HEK293T (cell line): Measurements from ENCODE around the gene SPACA5B.
"Not testable (repeated sequence)": the region's sequence is repeated elsewhere in the genome, so short reads cannot be mapped to it uniquely, and the experiment has no call there.

ENCODE experiments used
- CTCF ChIA-PET: fragments of 350-600 bp; formaldehyde crosslinking; extraction: SDS; loops from one replicate; lab custom pipeline; 2021; ENCODE audit warnings: antibody characterized with exemption, inconsistent platforms; lab: Yijun Ruan, JAX
- POLR2A ChIA-PET: fragments of 350-600 bp; formaldehyde crosslinking; extraction: SDS; loops from one replicate; lab custom pipeline; 2020; ENCODE audit warnings: antibody characterized with exemption, inconsistent platforms; lab: Yijun Ruan, JAX
- DNase-seq: peaks from one replicate; pipeline ENCODE4 v3.0.0; 2012; ENCODE audit warnings: mixed read lengths; ENCODE audit errors: extremely low spot score
- ARNT ChIP-seq: fragments of 450-650 bp; IDR thresholded peaks from 2 replicates; pipeline ENCODE4 v1.6.1; 2017; ENCODE audit warnings: mild to moderate bottlenecking
- BHLHE40 ChIP-seq: fragments of 450-650 bp; IDR thresholded peaks from 2 replicates; pipeline ENCODE4 v1.6.1; 2016; ENCODE audit warnings: mild to moderate bottlenecking, moderate library complexity, borderline replicate concordance
- ELF4 ChIP-seq: fragments of 450-650 bp; IDR thresholded peaks from 2 replicates; pipeline ENCODE4 v1.6.1; 2017; ENCODE audit warnings: antibody characterized with exemption
- FOXA1 ChIP-seq: fragments of 450-650 bp; IDR thresholded peaks from 2 replicates; pipeline ENCODE4 v1.6.1; 2016; ENCODE audit warnings: mild to moderate bottlenecking
- FOXK2 ChIP-seq: fragments of 450-650 bp; IDR thresholded peaks from 2 replicates; pipeline ENCODE4 v1.6.1; 2016; ENCODE audit warnings: mild to moderate bottlenecking
- FOXM1 ChIP-seq: fragments of 450-650 bp; IDR thresholded peaks from 2 replicates; pipeline ENCODE4 v1.6.1; 2017; ENCODE audit warnings: mild to moderate bottlenecking, borderline replicate concordance
- HDGF ChIP-seq: fragments of 450-650 bp; IDR thresholded peaks from 2 replicates; pipeline ENCODE4 v1.6.1; 2017; ENCODE audit warnings: antibody characterized with exemption, borderline replicate concordance
- L3MBTL2 ChIP-seq: fragments of 450-650 bp; conservative IDR thresholded peaks from 2 replicates; pipeline ENCODE4 v1.6.1; 2016; ENCODE audit warnings: mild to moderate bottlenecking
- LEF1 ChIP-seq: fragments of 450-650 bp; IDR thresholded peaks from 2 replicates; pipeline ENCODE4 v1.6.1; 2017; ENCODE audit warnings: mild to moderate bottlenecking, borderline replicate concordance
- NFRKB ChIP-seq: fragments of 450-650 bp; IDR thresholded peaks from 2 replicates; pipeline ENCODE4 v1.6.1; 2016; ENCODE audit warnings: mild to moderate bottlenecking, moderate library complexity
- PKNOX1 ChIP-seq: fragments of 450-650 bp; IDR thresholded peaks from 2 replicates; pipeline ENCODE4 v1.6.1; 2016
- SP1 ChIP-seq: fragments of 450-650 bp; IDR thresholded peaks from 2 replicates; pipeline ENCODE4 v1.6.1; 2017
- SUZ12 ChIP-seq: fragments of 450-650 bp; IDR thresholded peaks from 2 replicates; pipeline ENCODE4 v1.6.1; 2016; ENCODE audit warnings: mild to moderate bottlenecking
- TARDBP ChIP-seq: fragments of 450-650 bp; IDR thresholded peaks from 2 replicates; pipeline ENCODE4 v1.6.1; 2016
- ZNF384 ChIP-seq: fragments of 450-650 bp; IDR thresholded peaks from 2 replicates; pipeline ENCODE4 v1.6.1; 2016

Gene SPACA5B

GRCh38 chrX:48142697-48143096 is 12.3 kb downstream of the SPACA5B start:
- CTCF ChIA-PET, POLR2A ChIA-PET, DNase-seq: not testable (repeated sequence)

GRCh38 chrX:48153769-48154168 is 23.3 kb downstream of the SPACA5B start:
- TF ChIP-seq SP1 (no peak), SUZ12 (no peak), FOXA1 (no peak)
- no peak for DNase-seq
- CTCF ChIA-PET = no interaction called here
- POLR2A ChIA-PET = no interaction called here

- DNase-seq = no peak
- ChIA-PET CTCF (no interaction called here), POLR2A (no interaction called here)
- TF ChIP-seq BHLHE40 (no peak), FOXM1 (no peak), ELF4 (no peak), NFRKB (no peak), TARDBP (no peak), SUZ12 (no peak), ZNF384 (no peak), FOXA1 (no peak), SP1 (no peak), FOXK2 (no peak), PKNOX1 (no peak), HDGF (no peak), LEF1 (no peak)
Measured at GRCh38 chrX:48154796-48155195, 24.4 kb downstream of the SPACA5B start.

- CTCF ChIA-PET = no interaction called here
- no peak for TF ChIP-seq SP1
- no peak for TF ChIP-seq HDGF
- TF ChIP-seq NFRKB = no peak
- no peak for TF ChIP-seq LEF1
Measured at GRCh38 chrX:48156014-48156413, 25.6 kb downstream of the SPACA5B start.

GRCh38 chrX:48165241-48165640 is 34.8 kb downstream of the SPACA5B start:
- no peak for DNase-seq
- POLR2A ChIA-PET = no interaction called here
- CTCF ChIA-PET = no interaction called here
- TF ChIP-seq FOXK2 (no peak), FOXM1 (no peak), ARNT (no peak), SP1 (no peak), FOXA1 (no peak), HDGF (no peak), BHLHE40 (no peak), NFRKB (no peak), ZNF384 (no peak)

More at GRCh38 chrX:48156014-48156413, 25.6 kb downstream of the SPACA5B start:
- no peak for DNase-seq
- POLR2A ChIA-PET = no interaction called here

GRCh38 chrX:48166322-48166721 is 35.9 kb downstream of the SPACA5B start:
- POLR2A ChIA-PET, DNase-seq, CTCF ChIA-PET: not testable (repeated sequence)

GRCh38 chrX:48179691-48180090 is 49.3 kb downstream of the SPACA5B start:
- no peak for TF ChIP-seq ELF4
- no peak for TF ChIP-seq SUZ12
- no peak for TF ChIP-seq FOXK2
- POLR2A ChIA-PET = no interaction called here

GRCh38 chrX:48180811-48181210 is 50.4 kb downstream of the SPACA5B start:
- no peak for DNase-seq
- no peak for TF ChIP-seq FOXA1
- no peak for TF ChIP-seq PKNOX1
- TF ChIP-seq HDGF = no peak
- TF ChIP-seq L3MBTL2 = no peak
- CTCF ChIA-PET = no interaction called here
- POLR2A ChIA-PET = no interaction called here

More at GRCh38 chrX:48179691-48180090, 49.3 kb downstream of the SPACA5B start:
- CTCF ChIA-PET = no interaction called here
- DNase-seq = no peak

GRCh38 chrX:48181882-48182281 is 51.5 kb downstream of the SPACA5B start:
- CTCF ChIA-PET, DNase-seq, POLR2A ChIA-PET: not testable (repeated sequence)
